ENCODE results near the gene MCM9. TPM values are rescaled to one million over a fixed set of nuclear protein-coding genes. Genes with fewer than 3 reads are reported as not detected.

The MCM9 gene
- total RNA-seq, 1 donor from 2014 or later, result 29.0 TPM

- Mint-ChIP-seq H3K4me1 (peaks cover 12% of the 10 kb centered on the region), H3K27ac (no peak overlapping the region), H3K4me3 (no peak overlapping the region), H3K9me3 (no peaks in the 10 kb centered on the region), H3K36me3 (no peaks in the 10 kb centered on the region), H3K27me3 (ENCODE audit: insufficient read depth, low read depth) (peaks cover 2% of the 10 kb centered on the region)
- H4K20me1 ChIP-seq (ENCODE audit: low read depth), result no peaks in the 10 kb centered on the region
- DNase-seq (ENCODE audit: low spot score), result no peak
- H3F3A ChIP-seq (ENCODE audit: low read depth), result no peaks in the 10 kb centered on the region
- H3K4me3 ChIP-seq, result no peak overlapping the region
- H3K4me1 ChIP-seq, result peaks cover 10% of the 10 kb centered on the region
- H3K36me3 ChIP-seq, result no peaks in the 10 kb centered on the region
- no peaks in the 10 kb centered on the region for H3K79me2 ChIP-seq (ENCODE audit: low read depth)
- no peak overlapping the region for H3K27ac ChIP-seq
- no peaks in the 10 kb centered on the region for H3K9me3 ChIP-seq (ENCODE audit: low read depth)
- no peak overlapping the region for H2AFZ ChIP-seq (replicated peaks)
- H3K27me3 ChIP-seq, result no peaks in the 10 kb centered on the region
- TF ChIP-seq EZH2phosphoT487 (IDR thresholded peaks at IDR 0.05) (no peak), CTCF (IDR thresholded peaks at IDR 0.05) (no peak), EZH2 (IDR thresholded peaks at IDR 0.05) (no peak)
- no peak overlapping the region for H3K4me2 ChIP-seq
- H3K9ac ChIP-seq, result no peak overlapping the region
Observed at GRCh38 chr6:118772886-118773285, 162.1 kb downstream of the MCM9 start.

GRCh38 chr6:118771253-118771652 is 163.7 kb downstream of the MCM9 start:
- TF ChIP-seq EZH2phosphoT487 (IDR thresholded peaks at IDR 0.05) (no peak), CTCF (IDR thresholded peaks at IDR 0.05) (no peak), EZH2 (IDR thresholded peaks at IDR 0.05) (no peak)
- Mint-ChIP-seq H3K27ac (no peak overlapping the region), H3K4me3 (no peak overlapping the region), H3K9me3 (no peaks in the 10 kb centered on the region), H3K27me3 (ENCODE audit: insufficient read depth, low read depth) (peaks cover 2% of the 10 kb centered on the region), H3K4me1 (peaks cover 8% of the 10 kb centered on the region), H3K36me3 (no peaks in the 10 kb centered on the region)
- Histone ChIP-seq H3K4me2 (no peak overlapping the region), H3K9ac (no peak overlapping the region), H3K4me3 (no peak overlapping the region), H3K27me3 (no peaks in the 10 kb centered on the region), H3F3A (ENCODE audit: low read depth) (no peaks in the 10 kb centered on the region), H2AFZ (replicated peaks) (no peak overlapping the region), H3K4me1 (peaks cover 10% of the 10 kb centered on the region), H3K36me3 (no peaks in the 10 kb centered on the region), H3K27ac (no peak overlapping the region), H4K20me1 (ENCODE audit: low read depth) (no peaks in the 10 kb centered on the region), H3K79me2 (ENCODE audit: low read depth) (no peaks in the 10 kb centered on the region), H3K9me3 (ENCODE audit: low read depth) (no peaks in the 10 kb centered on the region)
- no peak for DNase-seq (ENCODE audit: low spot score)

GRCh38 chr6:118770835-118771234 is 164.1 kb downstream of the MCM9 start:
- Mint-ChIP-seq H3K4me1 (peaks cover 8% of the 10 kb centered on the region), H3K27me3 (ENCODE audit: insufficient read depth, low read depth) (peaks cover 2% of the 10 kb centered on the region), H3K27ac (no peak overlapping the region), H3K4me3 (no peak overlapping the region), H3K9me3 (no peaks in the 10 kb centered on the region), H3K36me3 (no peaks in the 10 kb centered on the region)
- TF ChIP-seq EZH2phosphoT487 (IDR thresholded peaks at IDR 0.05) (no peak), EZH2 (IDR thresholded peaks at IDR 0.05) (no peak), CTCF (IDR thresholded peaks at IDR 0.05) (no peak)
- no peaks in the 10 kb centered on the region for H3K27me3 ChIP-seq
- no peak overlapping the region for H3K27ac ChIP-seq
- H3K9ac ChIP-seq, result no peak overlapping the region
- no peaks in the 10 kb centered on the region for H4K20me1 ChIP-seq (ENCODE audit: low read depth)
- H3K4me3 ChIP-seq, result no peak overlapping the region
- H3K4me2 ChIP-seq, result no peak overlapping the region
- no peak overlapping the region for H2AFZ ChIP-seq (replicated peaks)
- H3K79me2 ChIP-seq (ENCODE audit: low read depth), result no peaks in the 10 kb centered on the region
- H3F3A ChIP-seq (ENCODE audit: low read depth), result no peaks in the 10 kb centered on the region
- no peak for DNase-seq (ENCODE audit: low spot score)
- no peaks in the 10 kb centered on the region for H3K36me3 ChIP-seq
- peaks cover 10% of the 10 kb centered on the region for H3K4me1 ChIP-seq
- no peaks in the 10 kb centered on the region for H3K9me3 ChIP-seq (ENCODE audit: low read depth)
